Smooth muscle cell of bladder (primary cell): ENCODE results near the gene EMB. TPM values are rescaled to one million over a fixed set of nuclear protein-coding genes. Genes with fewer than 3 reads are reported as not detected.

Experiments
- total RNA-seq: library from RNA; depleted of rRNA; stranded (reverse); fragments of >200 nt; gene quantifications from 2 replicates; pipeline ENCODE4 v1.2.3, GENCODE V29; 2014

EMB gene
- total RNA-seq = 2.1 and 2.3 TPM in 2 replicates

GRCh38 chr5:50440651-50441492 is at the start of gene EMB:
TSS of gene EMB (minus strand) at chr5:50441288. CDS start at chr5:50441151, 137 bp downstream.

Other genes with a start within 250 kb of the EMB start
- 10.8 and 17.9 TPM in 2 replicates for gene PARP8, start 225.3 kb upstream of the EMB start, total RNA-seq